Limb (tissue), 2 donors: ENCODE measurements around the gene MMGT1.

Source experiments
- DNase-seq, 2 donors: peaks; one replicate each; pipeline ENCODE4 v3.0.0-alpha.2; 2016; ENCODE audit errors: extremely low spot score in 2 of 2

Gene MMGT1

GRCh38 chrX:135973548-135974278, at the start of gene MMGT1:
MMGT1 (minus strand) TSS chrX:135973988; CDS start chrX:135973675, 313 bp downstream.
- DNase-seq, result peak; percentile 81 to 91

GRCh38 chrX:136021903-136022302, 48.1 kb upstream of the MMGT1 start:
- no peak for DNase-seq

- no peak for DNase-seq
Measured at GRCh38 chrX:136021160-136021559, 47.4 kb upstream of the MMGT1 start.

DNA sequence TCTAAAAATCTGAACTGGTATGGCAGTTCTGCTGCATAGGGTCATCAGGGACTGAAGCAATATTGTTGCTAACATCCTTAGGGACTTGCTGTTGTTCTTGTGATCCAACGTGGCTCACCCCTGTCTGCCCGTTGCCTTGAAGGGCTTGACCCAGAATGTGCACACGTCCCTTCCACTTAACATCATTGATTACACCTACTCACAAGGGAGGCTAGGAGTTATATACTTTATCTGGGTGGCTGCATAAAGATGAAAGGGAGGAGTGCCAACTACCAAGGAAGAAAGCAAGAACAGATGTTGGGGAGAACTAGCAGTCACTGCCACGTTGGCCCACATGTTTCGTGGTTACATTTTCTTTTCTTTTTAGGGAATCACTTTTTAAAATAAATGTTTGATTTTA, 45.4 kb upstream of the MMGT1 start:
- no peak for DNase-seq

GRCh38 chrX:136016881-136017280, 43.1 kb upstream of the MMGT1 start:
- no peak for DNase-seq

- no peak for DNase-seq
Measured at GRCh38 chrX:136015016-136015415, 41.2 kb upstream of the MMGT1 start.

DNA sequence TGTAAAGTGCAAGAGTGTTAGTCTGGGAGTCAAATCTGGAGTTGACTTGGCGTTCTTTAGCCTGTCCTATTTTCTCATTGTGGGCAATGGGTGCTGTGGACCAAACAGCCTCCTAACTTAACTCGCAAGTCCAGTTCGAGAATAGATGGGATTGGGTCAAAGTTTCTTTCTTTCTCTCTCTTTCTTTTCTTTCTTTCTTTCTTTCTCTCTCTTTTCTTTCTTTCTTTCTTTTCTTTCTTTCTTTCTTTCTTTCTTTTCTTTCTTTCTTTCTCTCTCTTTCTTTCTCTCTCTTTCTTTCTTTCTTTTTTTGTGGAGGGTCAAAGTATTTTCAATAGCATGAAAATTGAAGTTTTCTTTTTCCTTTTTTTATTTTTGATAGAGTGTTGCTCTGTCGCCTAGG, 14.5 kb upstream of the MMGT1 start:
- DNase-seq, result no peak

- no peak for DNase-seq
Measured at GRCh38 chrX:135985973-135986310, 12.2 kb upstream of the MMGT1 start.

DNA sequence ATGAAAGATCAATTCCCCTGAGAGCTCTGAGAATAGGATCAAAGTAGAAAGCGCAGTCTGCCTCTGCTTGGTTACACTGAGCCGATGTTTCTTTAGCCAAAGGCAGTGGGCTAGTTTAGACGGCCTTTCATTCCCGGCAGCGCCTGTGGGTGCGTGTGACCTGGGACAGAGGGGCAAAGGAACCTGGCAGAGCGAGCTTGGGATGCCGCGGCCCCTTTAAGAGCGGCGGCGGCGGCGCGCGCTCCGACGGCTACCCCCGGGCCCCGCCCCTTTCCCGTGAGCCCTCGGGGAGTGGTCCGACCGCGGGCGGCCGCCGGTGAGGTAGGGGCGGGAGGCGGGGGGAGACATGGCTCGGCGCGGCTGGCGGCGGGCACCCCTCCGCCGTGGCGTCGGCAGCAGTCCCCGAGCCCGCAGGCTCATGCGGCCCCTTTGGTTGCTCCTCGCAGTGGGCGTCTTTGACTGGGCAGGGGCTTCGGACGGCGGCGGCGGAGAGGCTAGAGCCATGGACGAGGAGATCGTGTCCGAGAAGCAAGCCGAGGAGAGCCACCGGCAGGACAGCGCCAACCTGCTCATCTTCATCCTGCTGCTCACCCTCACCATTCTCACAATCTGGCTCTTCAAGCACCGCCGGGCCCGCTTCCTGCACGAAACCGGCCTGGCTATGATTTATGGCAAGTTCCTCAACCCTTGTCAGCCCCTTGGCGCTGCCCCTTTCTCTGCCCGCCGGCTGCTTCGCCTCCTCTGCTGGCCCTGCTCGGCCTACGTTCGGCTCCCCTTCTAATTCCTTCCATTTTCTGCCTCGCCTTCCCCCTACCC, 11.6 kb upstream of the MMGT1 start, which contains the start of gene SLC9A6:
Gene SLC9A6, plus strand, starts transcription at position 279 of the 816 bp plus-strand sequence. Its CDS starts 224 bp downstream, at position 503.
- DNase-seq, result peak; percentile 49 to 81

- DNase-seq, result no peak
Measured at GRCh38 chrX:135984791-135985156, 11.0 kb upstream of the MMGT1 start.

DNA sequence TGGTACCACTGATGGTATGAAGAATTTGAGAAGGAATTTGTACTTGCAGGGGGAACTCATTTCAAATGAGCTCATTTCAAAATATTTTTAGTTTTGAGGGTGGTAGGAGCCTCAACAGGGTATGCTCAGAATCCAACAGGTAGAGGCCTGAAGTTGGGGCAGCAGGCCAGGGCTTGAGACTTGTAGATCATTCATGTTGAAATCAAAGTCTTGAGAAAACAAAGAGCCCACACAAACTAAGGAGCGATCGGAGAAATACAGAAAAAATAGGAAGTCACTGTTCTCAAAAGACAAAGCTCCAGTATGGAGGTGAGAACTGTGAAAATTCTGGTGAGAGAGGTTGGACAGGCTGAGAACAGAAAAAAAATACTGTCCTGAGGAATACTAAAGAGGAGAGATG, 10.5 kb upstream of the MMGT1 start:
- no peak for DNase-seq

DNA sequence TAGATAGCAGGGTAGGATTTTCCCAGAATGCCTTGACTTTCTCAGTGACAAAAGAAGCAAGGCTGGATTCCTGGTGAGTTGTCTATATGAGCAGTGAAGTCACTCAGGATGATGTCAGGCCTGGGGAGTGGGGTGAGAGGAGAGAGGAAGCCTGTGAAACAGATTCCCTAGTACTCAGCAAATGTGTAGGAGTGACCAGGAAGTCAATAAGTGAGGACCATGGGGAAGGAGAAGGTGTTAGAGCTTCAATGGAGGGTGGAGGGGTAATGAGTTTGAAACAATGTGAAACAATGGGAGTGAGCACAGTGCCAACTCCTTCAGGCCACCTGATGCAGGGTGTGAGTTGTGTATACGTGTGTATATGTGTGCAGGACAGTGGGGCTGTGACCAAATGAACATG, 9.1 kb upstream of the MMGT1 start:
- DNase-seq, result no peak

- no peak for DNase-seq
Measured at GRCh38 chrX:135981668-135982067, 7.9 kb upstream of the MMGT1 start.

- no peak for DNase-seq
Measured at GRCh38 chrX:135981010-135981409, 7.2 kb upstream of the MMGT1 start.

DNA sequence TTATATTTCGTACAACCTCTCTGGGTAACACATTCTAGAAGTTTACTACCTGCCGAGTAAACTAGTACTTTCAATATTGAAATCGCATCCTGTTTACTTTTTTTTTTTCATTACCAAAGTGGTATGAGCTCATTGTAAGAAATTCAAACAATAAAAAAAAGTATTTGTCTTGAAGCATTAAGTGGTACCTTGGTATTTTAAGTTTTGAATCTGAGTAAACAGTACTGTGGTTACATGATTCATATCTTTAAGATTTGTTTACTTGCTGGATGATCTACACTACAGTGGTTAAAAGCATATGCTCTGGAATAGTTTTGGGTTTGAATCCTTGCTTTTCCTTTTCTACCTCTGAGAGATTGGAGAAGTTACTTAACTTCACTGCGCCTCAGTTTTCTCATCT, 3.8 kb upstream of the MMGT1 start:
- no peak for DNase-seq

DNA sequence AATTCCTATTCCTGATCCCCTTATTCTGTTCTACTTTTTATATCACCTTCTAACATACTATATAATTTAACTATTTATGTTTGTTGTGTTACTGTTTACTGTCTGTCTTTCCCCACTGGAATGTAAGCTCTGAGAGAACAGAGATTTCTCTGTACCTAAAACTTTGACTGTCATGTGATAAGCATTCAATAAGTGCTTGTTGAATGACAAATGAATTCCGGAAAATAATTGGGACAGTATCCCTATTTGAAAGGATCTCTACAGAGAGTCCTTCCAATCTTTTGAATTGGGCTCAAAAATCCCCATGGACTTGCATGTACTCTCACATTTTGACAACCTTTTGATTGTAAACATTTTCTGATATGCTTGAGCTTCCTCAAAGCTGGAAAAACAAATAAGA, 1.6 kb upstream of the MMGT1 start:
- no peak for DNase-seq

GRCh38 chrX:135974279-135974856, 580 bp upstream of the MMGT1 start:
- peak; percentile 48 to 89 for DNase-seq

DNA sequence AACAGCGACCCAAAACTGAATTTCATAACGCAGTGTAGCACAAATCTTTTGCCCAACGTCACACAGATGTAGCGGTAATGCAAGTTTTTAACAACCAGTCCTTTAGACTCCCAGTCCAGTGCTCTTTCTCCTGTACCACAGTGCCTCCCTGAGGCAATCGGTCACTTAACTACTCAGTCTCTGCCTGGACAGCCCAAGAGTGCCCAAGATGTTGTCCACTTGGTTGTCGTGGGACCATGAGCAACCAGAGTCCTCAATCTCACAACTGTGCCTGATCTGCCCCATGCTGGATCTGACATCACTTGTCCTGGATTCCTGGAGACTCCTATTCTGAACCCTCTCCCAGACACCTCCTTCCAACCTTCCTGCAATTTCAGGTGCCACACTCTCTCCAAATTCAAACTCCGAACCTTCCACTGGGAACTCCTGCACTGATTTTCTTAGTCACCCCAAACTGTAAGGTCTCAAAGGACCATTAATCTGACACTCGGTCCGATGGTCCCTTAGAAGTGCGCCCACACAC, 702 bp downstream of the MMGT1 start:
- no peak for DNase-seq

- no peak for DNase-seq
Measured at GRCh38 chrX:135951291-135951690, 22.5 kb downstream of the MMGT1 start.

DNA sequence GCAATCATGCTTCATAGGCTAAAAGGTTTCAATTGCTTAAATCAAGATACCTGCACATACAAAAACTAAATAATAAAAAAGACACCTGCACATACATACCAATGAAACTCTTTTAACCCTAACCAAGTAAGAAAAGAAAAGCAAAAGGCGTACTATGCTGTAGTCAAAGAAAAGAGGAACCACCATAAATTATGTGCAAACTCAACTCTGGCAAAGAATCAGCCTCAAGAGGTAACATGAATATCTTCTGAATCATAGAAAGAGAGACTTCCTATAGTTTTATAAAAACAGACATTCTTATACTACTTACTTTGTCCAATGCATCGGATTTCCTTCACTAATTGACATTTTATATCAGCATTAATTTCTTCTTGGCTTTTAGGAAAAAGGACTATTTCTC, 29.3 kb downstream of the MMGT1 start:
- no peak for DNase-seq

DNA sequence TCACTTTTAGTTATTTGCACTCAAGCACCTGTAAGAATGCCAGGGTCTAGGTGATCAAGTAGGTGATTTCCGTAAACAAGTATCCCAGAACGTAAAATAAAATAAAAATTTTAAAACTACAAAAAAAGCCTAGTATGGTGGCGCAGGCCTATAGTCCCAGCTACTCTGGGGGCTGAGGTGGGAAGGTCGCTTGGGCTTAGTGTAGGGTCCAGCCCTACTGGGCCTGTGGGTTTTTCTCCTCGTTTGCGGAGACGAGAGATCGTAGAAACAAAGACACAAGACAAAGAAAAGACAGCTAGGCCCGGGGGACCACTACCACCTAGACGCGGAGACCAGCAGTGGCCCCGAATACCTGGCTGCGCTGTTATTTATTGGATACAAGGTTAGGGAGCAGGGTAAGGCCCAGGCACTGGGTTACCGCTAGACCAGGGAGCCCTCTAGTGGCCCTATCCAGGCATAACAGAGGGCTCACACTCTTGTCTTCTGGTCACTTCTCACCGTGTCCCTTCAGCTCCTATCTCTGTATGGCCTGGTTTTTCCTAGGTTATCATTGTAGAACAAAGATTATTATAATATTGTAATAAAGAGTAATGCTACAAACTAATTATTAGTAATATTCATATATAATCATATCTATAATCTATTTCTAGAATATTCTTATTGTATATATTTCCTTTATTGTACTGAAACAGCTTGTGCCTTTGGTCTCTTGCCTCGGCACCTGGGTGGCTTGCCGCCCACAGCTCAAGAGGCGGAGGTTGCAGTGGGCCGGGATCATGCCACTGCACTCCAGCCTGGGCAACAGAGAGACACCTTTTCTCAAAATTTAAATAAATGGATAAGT, 41.9 kb downstream of the MMGT1 start:
- DNase-seq, result peak in 1 of 2 donors; percentile 50
